Gastroesophageal sphincter (tissue), 4 donors: ENCODE results near the gene PCSK2. TPM values are rescaled to one million over a fixed set of nuclear protein-coding genes. Genes with fewer than 3 reads are reported as not detected.

Source experiments
- ATAC-seq: fragments of 150-250 bp; one replicate; pipeline ENCODE4 v1.9.1; 2016; ENCODE audit warnings: mild to moderate bottlenecking, moderate library complexity
- H3K27ac ChIP-seq, 4 donors: fragments of 200-600 bp; sonication (generic) in 3 of 4; 1 replicate in 3 of 4; 2 replicates in 1 of 4; pipeline ENCODE4 v1.5.1; 2016 to 2019
- H3K27me3 ChIP-seq: fragments of 200-600 bp; sonication (generic); one replicate; pipeline ENCODE4 v1.5.1; 2019
- H3K36me3 ChIP-seq, 2 donors: fragments of 200-600 bp; sonication (generic); one replicate each; pipeline ENCODE4 v1.5.1; 2019; ENCODE audit warnings: control low read depth in 1 of 2
- H3K4me1 ChIP-seq, 3 donors: fragments of 200-600 bp; sonication (generic); 1 replicate in 2 of 3; 2 replicates in 1 of 3; pipeline ENCODE4 v1.5.1; 2016 to 2019; ENCODE audit warnings: control low read depth in 2 of 3
- H3K4me3 ChIP-seq, 2 donors: fragments of 200-600 bp; sonication (generic); one replicate each; pipeline ENCODE4 v1.5.1; 2019; ENCODE audit warnings: mild to moderate bottlenecking in 1 of 2, moderate library complexity in 1 of 2
- H3K9me3 ChIP-seq, 3 donors: fragments of 200-600 bp; sonication (generic); one replicate each; pipeline ENCODE4 v1.5.1; 2017 to 2019; ENCODE audit warnings: control low read depth in 2 of 3
- CTCF ChIP-seq, 4 experiments: fragments of 200-600 bp in 2 of 4; fragments of 450-650 bp in 2 of 4; sonication (generic) in 1 of 4; IDR thresholded peaks; one replicate each; pipeline ENCODE4 v1.5.1; 2017 to 2019; ENCODE audit warnings: antibody characterized with exemption in 4 of 4, mild to moderate bottlenecking in 2 of 4, moderate library complexity in 2 of 4
- EP300 ChIP-seq: sonication (generic); formaldehyde crosslinking; IDR thresholded peaks from one replicate; pipeline ENCODE4 v1.6.1; 2017; ENCODE audit warnings: antibody characterized with exemption, mild to moderate bottlenecking
- POLR2A ChIP-seq, 2 donors: fragments of 450-650 bp; IDR thresholded peaks; one replicate each; pipeline ENCODE4 v1.6.1; 2017; ENCODE audit warnings: antibody characterized with exemption in 2 of 2, mild to moderate bottlenecking in 2 of 2, moderate library complexity in 1 of 2
- POLR2AphosphoS5 ChIP-seq: sonication (generic); formaldehyde crosslinking; IDR thresholded peaks from one replicate; pipeline ENCODE4 v1.6.1; 2017; ENCODE audit warnings: antibody characterized with exemption
- WGBS, 2 donors: methylation state at CpG; one replicate each; pipeline ENCODE4 v1.1.5; 2018; ENCODE audit warnings: low coverage in 1 of 2; 5-methylcytosine and 5-hydroxymethylcytosine counted together
- total RNA-seq, 4 donors: library from RNA; depleted of rRNA; stranded (reverse); fragments of >200 nt; gene quantifications; one replicate each; pipeline ENCODE4 v1.1.0, GENCODE V29; 2016

Gene PCSK2
- total RNA-seq, 4 donors from 2014 or later = 1.6 to 8.5 (median 4.5) TPM

- WGBS, 2 donors = 28 to 39% methylated on average over 6 to 7 of the region's 45 CpGs
- H3K27me3 ChIP-seq = peaks cover 45% of the 10 kb centered on the region
- TF ChIP-seq POLR2AphosphoS5 = no peak
- no peak for TF ChIP-seq CTCF (IDR thresholded peaks at IDR 0.05)
- no peak for TF ChIP-seq EP300
- no peak for TF ChIP-seq POLR2A (IDR thresholded peaks at IDR 0.05)
- no peaks in the 10 kb centered on the region for H3K36me3 ChIP-seq
- no peak for ATAC-seq
- no peaks in the 10 kb centered on the region for H3K9me3 ChIP-seq
- H3K27ac ChIP-seq = no peak overlapping the region
- no peaks in the 10 kb centered on the region for H3K4me1 ChIP-seq
- no peak overlapping the region for H3K4me3 ChIP-seq
These were observed 88.8 kb downstream of the PCSK2 start for GRCh38 chr20:17315407-17316231.

DNA sequence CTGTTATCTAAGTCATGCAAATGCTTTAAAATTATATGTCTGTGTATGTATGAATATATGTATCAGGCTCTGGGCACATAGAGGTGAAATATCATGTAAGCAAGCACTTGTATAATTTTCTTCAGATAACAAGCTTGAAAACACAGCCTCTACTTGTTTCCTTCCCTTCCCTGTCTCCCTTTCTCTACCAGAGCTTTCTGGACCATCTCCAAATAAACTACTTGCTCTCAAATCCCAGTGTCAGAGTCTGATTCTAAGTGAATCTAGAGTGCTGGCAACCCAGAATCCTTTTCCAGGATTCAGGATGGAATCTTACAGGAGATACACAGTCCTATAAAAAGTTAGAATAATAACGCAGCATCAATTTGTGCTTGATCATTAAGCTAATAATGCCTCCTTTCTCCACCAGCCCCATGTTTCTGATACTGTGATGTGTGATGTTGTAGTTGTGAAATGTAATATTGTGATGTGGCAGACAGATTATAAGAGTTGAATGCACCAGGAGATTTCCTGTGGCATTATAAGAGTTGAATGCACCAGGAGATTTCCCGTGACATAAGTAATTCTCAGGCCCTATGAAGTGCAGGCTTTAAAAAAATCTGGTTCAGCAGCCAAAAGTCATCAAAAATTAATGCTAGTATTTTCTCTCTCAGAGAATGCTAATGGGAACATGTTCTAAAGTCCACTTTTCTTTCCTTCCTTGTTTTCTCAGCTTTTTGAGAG, 89.6 kb downstream of the PCSK2 start:
- Histone ChIP-seq H3K36me3 (no peaks in the 10 kb centered on the region), H3K27me3 (peaks cover 45% of the 10 kb centered on the region), H3K4me1 (no peaks in the 10 kb centered on the region), H3K4me3 (no peak overlapping the region), H3K27ac (no peak overlapping the region), H3K9me3 (no peaks in the 10 kb centered on the region)
- WGBS, 2 donors = 66 to 69% methylated on average over 2 of the region's 2 CpGs
- no peak for ATAC-seq
- TF ChIP-seq POLR2A (IDR thresholded peaks at IDR 0.05) (no peak), CTCF (IDR thresholded peaks at IDR 0.05) (no peak), EP300 (no peak), POLR2AphosphoS5 (no peak)

- H3K27ac ChIP-seq = no peak overlapping the region
- TF ChIP-seq POLR2AphosphoS5 = no peak
- no peak for TF ChIP-seq POLR2A (IDR thresholded peaks at IDR 0.05)
- no peak for TF ChIP-seq EP300
- TF ChIP-seq CTCF (IDR thresholded peaks at IDR 0.05) = no peak
- no peaks in the 10 kb centered on the region for H3K4me1 ChIP-seq
- H3K36me3 ChIP-seq = no peaks in the 10 kb centered on the region
- peaks cover 45% of the 10 kb centered on the region for H3K27me3 ChIP-seq
- no peak for ATAC-seq
- H3K4me3 ChIP-seq = no peak overlapping the region
- 7% methylated on average over 2 of the region's 2 CpGs; no CpG with 5 or more reads in 1 of the 2 donors for WGBS, 2 donors
- H3K9me3 ChIP-seq = no peaks in the 10 kb centered on the region
These were observed 90.5 kb downstream of the PCSK2 start for GRCh38 chr20:17317341-17317740.

DNA sequence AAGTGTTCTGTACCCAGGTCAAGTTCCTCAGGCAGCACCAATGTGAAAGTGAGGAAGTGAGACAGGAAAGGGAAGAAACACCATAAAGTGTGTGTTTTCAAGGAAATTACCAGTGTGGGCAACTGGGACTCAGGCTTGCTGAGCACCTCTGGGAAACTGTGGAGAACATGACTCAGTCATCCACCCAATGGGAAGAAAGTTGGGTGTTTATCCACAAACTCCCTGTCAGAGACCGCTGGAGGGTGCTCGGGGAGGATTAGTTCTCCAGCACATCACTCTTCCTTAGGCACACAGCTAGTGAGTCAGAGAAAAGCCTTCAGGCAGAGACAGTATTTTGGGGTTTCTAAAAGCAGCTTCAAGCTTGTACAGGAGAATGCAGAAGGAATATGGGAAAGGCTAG, 93.6 kb downstream of the PCSK2 start:
- WGBS, 2 donors = 40 to 74% methylated on average over 1 to 2 of the region's 2 CpGs
- Histone ChIP-seq H3K9me3 (no peaks in the 10 kb centered on the region), H3K27ac (no peak overlapping the region), H3K27me3 (peaks cover 33% of the 10 kb centered on the region), H3K4me1 (no peaks in the 10 kb centered on the region), H3K36me3 (no peaks in the 10 kb centered on the region), H3K4me3 (no peak overlapping the region)
- TF ChIP-seq POLR2A (IDR thresholded peaks at IDR 0.05) = no peak
- no peak for TF ChIP-seq POLR2AphosphoS5
- no peak for TF ChIP-seq EP300
- TF ChIP-seq CTCF (IDR thresholded peaks at IDR 0.05) = no peak
- ATAC-seq = no peak
